NK-92 (cell line): ENCODE results near the gene NDFIP2.
"Not testable (repeated sequence)": the region's sequence is repeated elsewhere in the genome, so short reads cannot be mapped to it uniquely, and the experiment has no call there.

Experiments used
- DNase-seq: peaks from one replicate; lab custom pipeline; 2025; ENCODE audit not compliant: unreplicated experiment; lab: John Stamatoyannopoulos, UW

NDFIP2 gene

DNA sequence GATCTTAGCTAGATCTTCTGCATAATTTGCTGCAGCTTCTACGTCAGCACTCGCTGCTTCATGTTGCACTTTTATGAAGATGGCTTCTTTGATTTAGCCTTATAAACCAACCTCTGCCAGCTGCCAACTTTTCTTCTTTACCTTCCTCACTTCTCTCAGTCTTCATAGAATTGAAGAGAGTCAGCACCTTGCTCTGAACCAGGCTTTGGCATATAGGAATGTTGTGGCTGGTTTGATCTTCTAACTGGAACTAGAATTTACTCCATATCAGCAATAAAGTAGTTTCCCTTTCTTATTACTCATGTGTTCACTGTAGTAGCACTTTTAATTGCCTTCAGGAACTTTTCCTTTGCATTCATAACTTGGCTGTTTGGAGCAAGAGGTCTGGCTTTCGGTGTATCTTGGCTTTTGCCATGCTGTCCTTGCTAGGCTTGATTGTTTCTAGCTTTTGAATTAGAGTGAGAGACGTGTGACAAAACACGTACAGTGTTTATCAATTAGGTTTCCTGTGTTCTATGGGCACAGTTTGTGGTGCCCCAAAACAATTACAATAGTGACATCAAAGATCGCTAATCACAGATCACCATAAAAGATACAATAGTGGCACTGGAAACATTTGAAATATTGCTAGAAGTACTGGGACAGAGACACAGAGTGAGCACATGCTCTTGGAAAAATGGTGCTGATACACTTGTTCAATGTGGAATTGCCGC, 50.7 kb downstream of the NDFIP2 start:
- no peak for DNase-seq

DNA sequence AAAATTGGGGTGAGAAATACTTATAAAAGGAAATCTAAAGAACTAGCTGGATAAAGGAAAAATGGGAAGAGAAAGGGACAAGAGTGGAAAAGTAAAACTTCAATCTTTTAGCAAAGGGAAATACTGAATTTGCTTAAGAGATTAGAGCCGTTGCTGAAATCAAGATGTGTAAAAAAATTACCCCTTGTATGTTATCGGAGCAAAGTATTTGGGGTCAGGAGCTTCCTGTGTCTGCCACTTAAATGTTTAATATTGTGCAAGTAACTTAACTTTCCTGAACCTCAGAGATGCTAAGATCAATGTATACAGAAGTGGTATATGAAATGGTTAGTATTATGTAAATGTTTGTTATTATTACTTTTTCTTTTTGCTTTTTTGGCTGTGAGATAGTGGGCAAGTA, 51.6 kb downstream of the NDFIP2 start:
- no peak for DNase-seq

DNA sequence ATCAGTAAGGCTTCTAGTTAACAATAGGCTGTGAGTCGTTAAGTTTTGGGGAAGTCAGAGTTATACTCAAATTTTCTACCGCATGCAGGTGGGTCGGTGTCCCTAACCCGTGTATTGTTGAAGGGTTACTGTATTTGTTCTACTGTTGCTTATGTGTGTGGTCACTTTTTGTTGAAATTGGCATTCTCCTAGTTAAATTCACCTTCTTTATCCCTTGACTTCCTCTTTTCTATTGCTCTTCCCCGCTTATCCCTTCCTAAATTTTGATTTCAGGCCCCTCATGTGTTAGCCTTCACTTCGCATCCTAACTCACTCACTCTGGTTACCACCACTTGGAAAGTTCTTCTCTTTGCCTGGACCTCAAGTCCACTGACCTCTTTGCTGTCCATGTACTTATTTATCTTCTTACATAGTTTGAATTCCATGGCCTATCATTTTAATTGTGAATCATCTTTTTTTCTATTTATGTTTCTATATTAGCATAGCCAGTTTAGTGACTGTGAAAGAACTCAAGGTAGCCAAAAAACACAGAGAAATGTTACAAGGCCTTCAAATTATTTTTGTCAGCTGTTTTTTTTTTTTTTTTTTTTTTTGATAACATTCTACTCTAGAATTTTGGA, 52.9 kb downstream of the NDFIP2 start:
- DNase-seq, result no peak

DNA sequence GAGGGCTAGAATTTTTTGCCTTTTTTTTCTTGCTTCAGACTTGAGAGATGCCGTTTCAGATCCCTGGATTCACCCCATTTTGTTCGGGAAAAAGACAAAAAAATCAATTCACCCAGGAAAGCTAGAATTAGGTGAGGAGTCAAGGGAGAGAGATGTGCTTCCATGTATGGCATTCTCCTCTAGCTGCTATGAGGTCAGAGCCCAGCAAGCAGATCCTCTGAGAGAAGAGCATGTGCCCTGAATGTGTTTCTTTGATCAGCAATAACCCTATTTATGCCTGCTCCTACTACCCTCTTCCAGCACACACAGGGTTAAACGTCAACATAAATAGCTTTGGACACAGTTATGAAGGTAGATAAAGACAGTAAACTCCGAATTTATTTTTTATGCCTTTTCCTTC, 53.6 kb downstream of the NDFIP2 start:
- no peak for DNase-seq

DNA sequence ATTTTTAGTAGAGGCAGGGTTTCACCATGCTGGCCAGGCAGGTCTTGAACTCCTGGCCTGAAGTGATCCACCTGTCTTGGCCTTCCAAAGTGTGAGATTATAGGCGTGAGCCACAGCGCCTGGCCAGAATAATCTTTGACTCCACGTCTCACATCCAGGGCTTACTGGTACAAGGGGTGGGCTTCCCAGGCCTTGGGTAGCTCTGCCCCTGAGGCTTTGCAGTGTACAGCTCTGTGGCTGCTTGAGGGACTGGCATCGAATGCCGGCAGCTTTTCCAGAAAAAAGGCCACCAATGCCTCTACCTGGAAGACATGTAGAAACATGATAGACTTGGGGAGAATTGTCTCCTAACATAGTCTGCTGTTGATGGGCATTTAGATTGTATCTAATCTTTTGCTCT, 57.8 kb downstream of the NDFIP2 start:
- DNase-seq, result no peak

DNA sequence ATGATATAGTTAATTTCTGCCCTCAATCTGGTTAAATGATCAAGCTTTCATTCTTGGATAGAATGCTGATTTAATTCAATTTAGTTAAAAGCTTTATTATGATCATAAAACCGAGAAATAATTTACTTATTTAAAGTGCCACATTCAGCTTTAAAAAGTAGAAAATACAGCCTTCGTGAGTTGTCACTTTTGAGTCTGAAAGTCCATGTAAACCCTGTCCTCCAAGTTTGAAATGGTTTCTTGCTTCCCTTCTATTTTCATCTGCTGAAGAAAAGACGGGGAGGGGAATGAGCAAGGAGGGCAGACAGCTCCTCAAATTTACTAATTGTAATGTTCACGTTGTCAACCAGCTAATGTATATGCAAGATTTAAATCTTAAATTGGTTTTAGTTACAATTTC, 59.5 kb downstream of the NDFIP2 start:
- DNase-seq, result no peak

DNA sequence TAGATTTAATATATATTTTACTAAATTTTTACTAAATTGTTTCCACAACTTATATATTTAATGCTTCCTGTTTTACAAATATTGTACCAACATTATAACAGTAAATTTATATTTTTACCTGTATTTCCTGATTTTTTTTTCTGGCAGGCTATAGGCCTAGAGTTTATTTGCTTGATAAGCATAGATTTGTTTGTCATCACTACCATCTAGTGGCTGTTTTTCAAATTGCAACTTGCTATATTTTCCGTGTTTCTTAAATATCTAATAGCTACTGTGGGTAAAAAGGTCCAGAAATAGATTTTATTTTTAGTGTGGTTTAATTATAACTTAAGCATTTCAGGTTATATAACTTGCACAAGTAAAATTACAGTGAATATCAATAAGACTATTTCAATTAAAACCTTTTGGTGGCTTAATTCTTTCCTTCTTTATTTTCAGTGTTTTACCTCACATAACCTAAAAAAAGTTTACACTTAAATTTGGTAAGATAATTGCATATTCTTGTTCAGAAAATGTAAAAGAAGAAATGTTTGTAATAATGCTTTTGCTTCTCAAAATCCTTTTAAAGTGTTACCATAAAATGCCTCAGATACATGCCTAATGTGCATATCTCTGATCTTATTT, 60.6 kb downstream of the NDFIP2 start:
- DNase-seq, result no peak

DNA sequence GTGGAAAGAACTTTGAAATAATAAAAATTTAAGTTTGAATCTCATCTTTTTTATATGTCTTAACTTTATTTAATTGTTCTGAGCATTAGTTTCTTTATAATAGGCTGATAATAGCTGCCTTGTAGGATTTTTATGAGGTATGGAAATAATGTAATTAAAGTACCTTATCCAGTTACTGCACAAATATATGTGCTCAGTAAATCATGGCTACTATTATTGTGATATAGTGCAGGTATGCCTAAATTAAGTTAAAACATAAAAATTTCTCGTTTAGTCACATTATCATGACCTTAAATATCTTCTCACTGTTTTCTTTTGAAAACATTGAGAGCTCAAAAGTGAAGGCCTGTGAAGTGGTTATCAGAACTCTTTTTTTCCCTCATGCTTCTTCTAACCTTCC, 62.9 kb downstream of the NDFIP2 start:
- DNase-seq, result no peak

DNA sequence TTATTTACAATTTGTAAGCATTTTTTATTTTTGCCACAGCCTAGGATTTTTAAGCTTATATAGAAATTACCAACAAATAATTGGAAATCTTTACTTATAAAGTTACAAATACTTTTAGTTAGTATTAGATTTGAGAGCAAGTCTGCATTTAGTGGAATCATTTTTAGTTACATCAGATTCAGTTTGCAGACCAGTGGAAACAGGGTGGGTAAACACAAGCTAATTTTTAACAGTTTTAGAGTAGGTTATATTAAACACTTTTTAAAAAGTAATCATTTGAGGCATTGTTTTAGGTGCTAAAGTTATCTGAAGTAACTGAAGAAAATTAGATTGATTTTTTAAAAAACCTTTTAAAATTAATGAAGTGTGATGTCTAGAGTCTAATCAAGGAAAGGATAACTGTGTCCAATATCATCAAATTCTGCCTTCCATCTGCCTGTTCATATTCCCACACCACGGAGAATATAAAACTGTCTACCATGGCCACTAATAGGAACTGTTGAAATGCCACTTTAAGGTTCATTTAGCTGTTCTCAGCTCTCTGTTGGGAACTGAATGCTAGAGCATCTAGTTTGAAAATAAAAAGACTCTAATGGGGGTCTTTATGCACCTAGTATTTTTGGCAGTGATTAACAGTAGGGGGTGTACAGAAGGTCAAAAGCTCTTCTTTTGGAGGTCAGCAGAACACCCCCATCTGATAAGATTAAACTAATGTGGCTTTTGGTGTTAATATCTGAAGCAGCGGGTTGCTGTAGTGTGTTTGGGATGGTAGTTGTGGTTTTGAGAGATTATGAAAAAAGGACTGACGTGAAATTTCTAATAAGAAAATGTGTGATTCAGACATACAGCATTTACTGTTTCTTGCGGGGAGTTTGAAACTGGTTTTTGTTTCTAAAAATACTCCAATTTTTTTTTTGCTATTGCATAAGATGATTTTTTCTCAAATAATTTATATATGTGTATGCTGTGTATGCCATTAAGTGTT, 66.5 kb downstream of the NDFIP2 start:
- DNase-seq, result no peak

DNA sequence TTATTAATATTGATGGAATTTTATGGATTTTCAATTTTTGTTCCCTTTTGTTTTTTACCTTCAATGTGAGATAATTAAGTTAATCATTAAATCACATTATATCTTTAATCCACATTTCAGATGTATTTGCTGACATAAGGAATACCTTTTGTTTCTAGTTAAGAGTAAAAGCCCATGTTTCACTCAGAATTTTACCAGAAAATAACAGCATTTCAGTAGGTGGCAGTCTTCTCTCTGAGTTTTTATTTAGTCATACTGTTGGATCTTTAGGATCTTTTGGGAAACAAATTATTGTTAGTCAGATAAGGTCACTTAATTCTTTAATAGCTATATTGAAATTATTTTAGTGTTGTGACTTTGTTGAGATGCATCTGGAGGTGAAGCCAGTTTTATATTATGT, 67.9 kb downstream of the NDFIP2 start:
- DNase-seq, result no peak

- DNase-seq, result no peak
Measured at GRCh38 chr13:79549355-79550106, 68.6 kb downstream of the NDFIP2 start.

GRCh38 chr13:79557666-79558065, 76.7 kb downstream of the NDFIP2 start:
- DNase-seq, result no peak

GRCh38 chr13:79560954-79561353, 80.0 kb downstream of the NDFIP2 start:
- DNase-seq, result no peak

GRCh38 chr13:79562557-79562956, 81.6 kb downstream of the NDFIP2 start:
- DNase-seq, result no peak

DNA sequence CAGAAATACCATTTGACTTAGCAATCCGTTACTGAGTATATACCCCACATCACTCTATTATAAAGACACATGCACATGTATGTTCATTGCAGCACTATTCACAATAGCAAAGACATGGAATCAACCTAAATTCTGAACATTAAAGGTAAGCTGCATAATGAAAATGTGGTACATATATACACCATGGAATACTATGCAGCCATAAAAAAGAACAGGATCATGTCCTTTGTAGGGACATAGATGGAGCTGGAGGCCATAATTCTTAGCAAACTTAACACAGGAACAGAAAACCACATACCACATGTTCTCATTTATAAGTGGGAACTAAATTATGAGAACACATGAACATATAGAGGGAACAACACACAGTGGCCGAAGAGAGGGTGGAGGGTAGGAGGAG, 85.2 kb downstream of the NDFIP2 start:
- no peak for DNase-seq

- DNase-seq, result no peak
Measured at GRCh38 chr13:79571147-79571546, 90.2 kb downstream of the NDFIP2 start.

DNA sequence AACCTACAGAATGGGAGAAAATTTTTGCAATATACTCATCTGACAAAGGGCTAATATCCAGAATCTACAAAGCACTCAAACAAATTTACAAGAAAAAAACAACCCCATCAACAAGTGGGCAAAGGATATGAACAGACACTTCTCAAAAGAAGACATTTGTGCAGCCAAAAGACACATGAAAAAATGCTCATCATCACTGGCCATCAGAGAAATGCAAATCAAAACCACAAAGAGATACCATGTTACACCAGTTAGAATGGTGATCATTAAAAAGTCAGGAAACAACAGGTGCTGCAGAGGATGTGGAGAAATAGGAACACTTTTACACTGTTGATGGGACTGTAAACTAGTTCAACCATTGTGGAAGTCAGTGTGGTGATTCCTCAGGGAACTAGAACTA, 92.9 kb downstream of the NDFIP2 start:
- not testable (repeated sequence) for DNase-seq

- DNase-seq, result no peak
Measured at GRCh38 chr13:79581870-79582315, 100.9 kb downstream of the NDFIP2 start.

DNA sequence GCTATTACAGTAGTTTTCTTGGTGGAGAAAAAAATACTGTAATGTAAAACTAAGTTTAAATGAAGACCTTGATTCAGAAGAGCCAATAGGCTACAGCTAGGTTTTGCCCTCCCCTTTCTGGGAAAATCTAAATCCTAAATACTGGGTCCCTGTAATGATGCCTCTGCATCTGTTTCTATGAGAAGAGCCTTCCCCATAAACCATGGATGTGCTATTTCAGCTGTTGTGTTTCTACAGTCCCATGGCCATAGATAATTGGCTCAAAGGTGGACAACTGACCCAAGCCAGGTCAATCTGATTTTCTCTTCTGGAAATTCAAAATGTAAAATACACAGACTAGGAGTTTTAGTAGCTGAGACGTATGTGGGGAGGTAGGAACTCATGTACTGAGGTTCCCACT, 101.9 kb downstream of the NDFIP2 start:
- no peak for DNase-seq

DNA sequence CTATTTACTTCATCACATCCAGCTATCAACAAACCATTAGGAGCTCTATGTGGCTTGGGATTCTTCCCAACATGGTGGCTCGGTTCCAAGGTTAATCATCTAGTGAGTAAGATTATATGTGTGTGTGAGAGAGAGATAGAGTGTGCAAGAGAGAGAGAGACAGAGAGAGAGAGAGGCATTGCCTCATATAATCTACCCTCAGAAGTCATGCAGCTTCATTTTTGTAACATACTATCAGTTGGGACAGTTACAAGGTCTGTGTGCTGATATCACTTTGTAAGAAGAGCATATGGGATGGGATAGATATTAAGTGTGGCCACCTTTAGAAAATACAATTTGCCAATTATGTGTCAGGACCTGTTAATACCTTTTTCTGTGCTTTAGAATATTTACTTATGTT, 104.1 kb downstream of the NDFIP2 start:
- no peak for DNase-seq
